AG04449 (cell line): ENCODE data around the gene KLC4.
A peak's percentile ranks its signal among the peaks of the same experiment; 100 is the strongest.

Experiments
- CTCF ChIA-PET: fragments of 350-600 bp; formaldehyde crosslinking; extraction: SDS; loops from one replicate; lab custom pipeline; 2021; ENCODE audit warnings: antibody characterized with exemption; lab: Yijun Ruan, JAX
- POLR2A ChIA-PET: fragments of 400-600, 350-600 bp; formaldehyde crosslinking; extraction: SDS; loops from one replicate; lab custom pipeline; 2020; ENCODE audit warnings: antibody characterized with exemption, inconsistent platforms; lab: Yijun Ruan, JAX
- DNase-seq: peaks from one replicate; pipeline ENCODE4 v3.0.0-alpha.2; 2010; ENCODE audit warnings: low read depth, low spot score
- H3K4me3 ChIP-seq: 2 replicates; pipeline ENCODE4 v1.5.1; 2011; ENCODE audit warnings: low read depth, mild to moderate bottlenecking, control low read depth, low read length
- CTCF ChIP-seq: IDR thresholded peaks from one replicate; pipeline ENCODE4 v1.5.1; 2011; ENCODE audit warnings: mild to moderate bottlenecking, moderate library complexity, low read length, control low read depth, inconsistent platforms; ENCODE audit not compliant: insufficient read depth; ENCODE audit errors: missing control alignments

Gene KLC4

DNA sequence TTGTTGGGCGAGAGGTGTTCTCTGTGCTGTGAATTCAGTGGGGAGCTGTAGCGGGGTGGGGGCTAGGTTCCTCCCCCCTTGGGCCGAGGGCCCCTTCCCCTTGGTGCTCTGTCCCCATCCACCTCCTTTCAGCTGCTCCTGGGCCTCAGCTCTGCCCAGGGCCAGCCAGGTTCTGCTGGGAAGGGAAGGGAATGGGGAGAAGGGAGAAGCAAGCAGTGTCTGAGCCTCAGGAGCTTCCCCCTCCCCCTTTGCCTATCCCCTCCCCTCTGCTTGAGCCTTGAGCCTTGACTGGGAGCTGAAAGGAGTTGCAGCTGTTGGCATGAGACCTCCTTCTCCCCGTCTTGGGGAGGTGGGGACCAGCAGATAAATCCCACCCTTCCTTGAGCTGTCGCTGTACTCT, 38.6 kb upstream of the KLC4 start:
- ChIA-PET CTCF (interaction anchor here (1.0 to 3.1 kb wide), 4 partner anchors 10 to 123 kb away, joined by 3 to 19 read pairs (median 8); no protein-coding TSS in a partner anchor), POLR2A (interaction anchor here (0.6 to 2.2 kb wide), 6 partner anchors 12 to 326 kb away, joined by 3 to 8 read pairs (median 4); partner anchors contain the start of genes CUL7 and PPP2R5D)
- TF ChIP-seq CTCF = no peak
- peak overlapping the region; percentile 97; the same call in 1 of the 2 replicates for H3K4me3 ChIP-seq
- DNase-seq = no peak

DNA sequence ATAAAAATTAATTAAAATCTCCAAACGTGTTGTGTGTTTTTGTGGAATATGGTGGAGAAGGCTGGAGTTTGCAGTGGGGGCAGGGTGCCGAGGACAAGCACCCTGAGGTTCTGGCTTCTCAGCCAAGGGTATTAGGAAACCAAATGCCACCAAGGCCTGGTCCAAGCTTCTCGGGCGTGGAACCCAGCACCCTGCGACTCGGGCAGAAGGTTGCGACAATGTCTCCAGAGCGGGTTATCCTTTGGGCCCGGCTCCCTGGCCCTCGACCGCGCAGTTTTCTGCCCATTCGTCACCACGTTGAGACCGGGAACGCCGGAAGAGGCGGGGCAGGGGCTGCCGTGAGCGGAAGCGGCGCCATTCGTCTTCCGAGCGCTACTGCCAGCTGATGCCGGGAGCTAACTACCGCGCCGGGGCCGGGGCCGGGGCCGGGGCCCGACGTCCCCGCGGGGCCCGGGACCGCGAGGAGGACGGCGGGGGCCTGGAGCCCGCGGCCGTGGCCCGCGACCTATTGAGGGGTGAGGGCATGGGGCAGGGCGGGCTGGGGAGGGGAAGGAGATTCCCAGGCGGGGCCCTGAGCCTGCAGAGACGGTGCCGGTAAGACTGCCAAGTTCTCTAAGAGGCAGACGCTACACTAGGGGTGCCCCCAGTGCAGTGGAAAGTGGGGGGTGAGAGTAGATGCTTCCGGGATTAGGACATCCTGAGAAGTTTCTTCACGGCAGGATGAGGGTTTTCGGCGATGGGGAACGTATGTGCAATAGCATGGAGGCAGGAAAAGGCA, 38.0 kb upstream of the KLC4 start, which contains the start of gene RRP36:
RRP36 (plus strand) TSS at position 354 of the 778 bp plus-strand sequence; CDS start at position 386, 32 bp downstream.
- POLR2A ChIA-PET = interaction anchor here (0.6 to 2.2 kb wide), 9 partner anchors 12 to 327 kb away, joined by 3 to 8 read pairs (median 5); partner anchors contain the start of genes CUL7 and PPP2R5D
- DNase-seq = no peak
- peak within 1 kb of the TSS; percentile 97 for H3K4me3 ChIP-seq
- CTCF ChIA-PET = interaction anchor here (1.0 to 3.1 kb wide), 4 partner anchors 11 to 122 kb away, joined by 3 to 19 read pairs (median 8); no protein-coding TSS in a partner anchor
- TF ChIP-seq CTCF = no peak

DNA sequence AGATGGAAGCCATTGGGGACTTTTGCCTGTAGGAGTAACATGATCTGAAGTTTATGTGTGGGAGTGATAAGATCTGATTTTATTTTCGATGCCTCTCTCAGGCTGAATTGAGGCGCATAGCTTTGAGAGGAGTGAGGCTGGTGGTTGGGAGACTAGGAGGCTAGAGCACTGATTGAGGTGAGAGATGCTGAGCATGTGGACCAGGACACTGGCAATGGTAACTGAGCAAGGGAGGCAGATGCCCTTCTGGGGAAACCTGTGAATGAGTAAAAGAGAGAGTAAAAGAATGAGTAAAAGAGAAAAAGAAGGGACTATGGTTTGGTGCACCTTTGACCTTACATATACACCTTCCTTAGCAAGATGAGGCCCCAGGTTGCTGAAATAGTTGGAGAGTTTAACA, 35.0 kb upstream of the KLC4 start:
- DNase-seq = no peak
- no peak for TF ChIP-seq CTCF
- ChIA-PET POLR2A (interaction anchor here (0.9 kb wide), 1 partner anchor 14 kb away, joined by 3 read pairs; no protein-coding TSS in a partner anchor), CTCF (interaction anchor here (1.6 to 2.3 kb wide), 3 partner anchors 119 to 127 kb away, joined by 4 to 6 read pairs (median 6); no protein-coding TSS in a partner anchor)
- H3K4me3 ChIP-seq = no peak overlapping the region

GRCh38 chr6:43026365-43026764, 33.1 kb upstream of the KLC4 start:
- CTCF ChIA-PET = interaction anchor here (0.9 to 1.4 kb wide), 3 partner anchors 11 to 117 kb away, joined by 3 to 4 read pairs (median 3); no protein-coding TSS in a partner anchor
- POLR2A ChIA-PET = interaction anchor here (0.6 to 0.7 kb wide), 2 partner anchors 19 to 61 kb away, joined by 3 read pairs; no protein-coding TSS in a partner anchor

GRCh38 chr6:43029120-43029519, 30.3 kb upstream of the KLC4 start:
- H3K4me3 ChIP-seq = no peak overlapping the region
- CTCF ChIA-PET = no interaction called here
- no peak for DNase-seq
- POLR2A ChIA-PET = no interaction called here
- no peak for TF ChIP-seq CTCF

More at GRCh38 chr6:43026365-43026764, 33.1 kb upstream of the KLC4 start:
- no peak for TF ChIP-seq CTCF
- no peak overlapping the region for H3K4me3 ChIP-seq
- DNase-seq = no peak

DNA sequence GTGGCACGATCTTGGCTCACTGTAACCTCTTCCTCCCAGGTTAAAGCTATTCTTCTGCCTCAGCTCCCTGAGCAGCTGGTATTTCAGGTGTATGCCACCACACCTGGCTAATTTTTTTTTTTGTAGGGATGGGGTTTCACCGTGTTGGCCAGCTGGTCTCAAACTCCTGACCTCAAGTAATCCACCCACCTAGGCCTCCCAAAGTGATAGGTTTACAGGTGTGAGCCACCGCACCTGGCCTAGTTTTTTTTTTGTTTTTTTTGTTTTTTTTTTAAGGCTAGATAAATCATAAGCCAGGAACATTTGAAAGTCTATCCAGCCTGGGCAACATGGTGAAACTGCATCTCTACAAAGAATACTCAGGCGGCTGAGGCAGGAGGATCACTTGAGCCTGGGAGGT, 27.1 kb upstream of the KLC4 start:
- ChIA-PET POLR2A (interaction anchor here (0.6 to 1.8 kb wide), 2 partner anchors 17 to 81 kb away, joined by 3 to 4 read pairs; no protein-coding TSS in a partner anchor), CTCF (interaction anchor here (1.3 kb wide), 1 partner anchor 111 kb away, joined by 5 read pairs; no protein-coding TSS in a partner anchor)
- no peak for DNase-seq
- H3K4me3 ChIP-seq = no peak overlapping the region
- no peak for TF ChIP-seq CTCF
